HT-29 (cell line): ENCODE results near the gene UPB1. TPM values are rescaled to one million over a fixed set of nuclear protein-coding genes. Genes with fewer than 3 reads are reported as not detected.

Experiments used
- DNase-seq: peaks from one replicate; pipeline ENCODE4 v3.0.0-alpha.2; 2015; ENCODE audit warnings: low spot score
- total RNA-seq: library from RNA; depleted of rRNA; stranded (reverse); fragments of >200 nt; shearing (Covaris generic); gene quantifications from 2 replicates; pipeline ENCODE4 v1.2.3, GENCODE V29; 2014; rRNA removed

UPB1 gene
- total RNA-seq = not detected in 2 replicates

- DNase-seq = no peak
Measured at GRCh38 chr22:24494528-24495364, at the start of gene UPB1. Gene UPB1, plus strand, starts transcription at chr22:24495332. Its CDS starts 72 bp downstream, at chr22:24495404.

DNA sequence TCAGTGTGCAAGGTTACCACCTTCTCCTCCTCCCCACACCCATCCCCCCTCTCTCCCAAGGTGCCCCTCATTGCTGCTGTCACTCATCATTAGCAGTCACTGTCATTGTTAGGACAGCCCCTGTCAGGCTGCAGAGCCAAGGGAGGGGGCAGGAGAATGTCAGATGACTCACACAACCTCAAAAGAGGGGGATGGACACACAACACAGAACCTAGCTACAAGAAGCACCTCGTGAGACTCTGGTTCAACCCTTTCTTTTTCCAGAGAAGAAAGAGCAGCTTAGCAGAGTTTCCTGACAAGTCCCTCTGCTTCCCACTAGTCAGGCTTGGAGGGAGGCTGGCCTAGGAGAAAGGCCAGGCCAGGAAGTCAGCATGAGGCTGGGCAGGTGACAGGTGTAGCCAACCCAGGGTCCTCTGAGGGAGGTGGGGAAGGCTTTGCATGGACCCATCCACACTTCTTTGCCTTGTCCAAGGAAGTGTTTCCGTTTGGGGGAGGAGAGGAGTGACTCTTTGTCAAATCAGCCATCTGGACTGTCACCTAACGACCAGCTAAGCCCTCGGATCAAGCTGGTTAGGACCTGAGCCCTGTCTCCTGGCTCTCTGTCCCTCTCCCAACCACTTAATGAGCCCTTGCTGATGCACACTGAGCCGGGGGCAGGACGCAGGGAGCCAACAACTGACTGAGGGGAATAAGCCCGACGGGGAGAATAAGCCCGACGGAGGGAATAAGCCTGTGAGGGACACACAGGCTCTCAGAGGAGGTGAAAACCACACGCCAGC, 49.5 kb upstream of the UPB1 start:
- DNase-seq = no peak

DNA sequence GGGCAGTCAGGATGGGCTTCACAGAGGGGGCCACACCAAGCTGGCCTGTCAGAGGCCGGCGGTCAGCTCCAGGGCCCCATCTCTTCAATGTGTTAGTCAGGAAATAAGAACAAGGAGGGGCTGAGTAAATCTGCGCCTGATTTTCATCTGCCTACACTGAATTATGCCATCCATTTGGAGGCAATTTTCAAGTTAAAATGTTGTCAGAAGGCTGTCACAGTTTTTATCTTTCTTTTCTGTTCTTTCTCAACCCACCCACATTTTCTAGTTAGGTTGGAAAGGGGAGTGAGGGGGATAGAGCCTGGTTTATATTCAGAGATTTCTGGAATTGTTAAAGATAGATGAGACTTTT, 48.9 kb upstream of the UPB1 start:
- no peak for DNase-seq

DNA sequence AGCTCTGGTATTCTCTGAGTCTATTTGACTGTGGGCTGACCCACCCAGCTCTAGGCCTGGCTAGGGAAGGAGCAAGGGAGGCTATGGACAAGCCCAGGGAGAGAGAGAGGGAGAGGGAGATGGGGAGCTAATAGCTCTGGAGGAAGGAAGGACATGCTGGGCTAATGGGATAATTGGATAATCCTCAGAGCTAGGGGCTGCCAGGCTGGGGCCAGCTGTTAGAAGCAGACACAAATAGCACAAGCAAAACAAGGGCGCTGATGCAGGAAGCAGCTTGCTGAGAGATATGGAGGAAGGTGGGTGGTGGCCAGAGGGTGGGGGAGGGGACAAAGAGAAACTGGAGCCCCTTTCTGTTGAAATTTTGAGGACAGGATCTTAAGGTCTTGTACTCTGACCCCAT, 44.5 kb upstream of the UPB1 start:
- DNase-seq = no peak

DNA sequence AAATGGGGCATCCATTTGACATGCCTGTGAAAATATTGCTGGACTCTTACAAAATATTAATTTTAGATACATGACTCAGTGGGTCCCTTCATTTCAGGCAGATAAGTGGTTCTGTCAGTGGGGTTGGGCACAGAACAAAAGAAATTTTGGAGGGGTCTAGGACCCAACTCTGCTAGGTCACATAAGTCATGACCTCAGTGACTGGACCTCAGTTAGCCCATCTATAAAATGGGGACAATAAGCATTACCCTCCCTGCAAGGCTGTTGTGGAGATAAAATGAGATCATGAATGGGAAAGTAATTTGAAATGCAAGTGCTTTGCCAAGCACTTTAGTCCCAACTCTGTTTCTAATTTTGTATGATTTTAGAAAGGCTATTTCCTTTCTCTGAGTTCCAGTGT, 44.0 kb upstream of the UPB1 start:
- no peak for DNase-seq

- DNase-seq = no peak
Measured at GRCh38 chr22:24453853-24454252, 41.3 kb upstream of the UPB1 start.

GRCh38 chr22:24455039-24455438, 40.1 kb upstream of the UPB1 start:
- DNase-seq = no peak

DNA sequence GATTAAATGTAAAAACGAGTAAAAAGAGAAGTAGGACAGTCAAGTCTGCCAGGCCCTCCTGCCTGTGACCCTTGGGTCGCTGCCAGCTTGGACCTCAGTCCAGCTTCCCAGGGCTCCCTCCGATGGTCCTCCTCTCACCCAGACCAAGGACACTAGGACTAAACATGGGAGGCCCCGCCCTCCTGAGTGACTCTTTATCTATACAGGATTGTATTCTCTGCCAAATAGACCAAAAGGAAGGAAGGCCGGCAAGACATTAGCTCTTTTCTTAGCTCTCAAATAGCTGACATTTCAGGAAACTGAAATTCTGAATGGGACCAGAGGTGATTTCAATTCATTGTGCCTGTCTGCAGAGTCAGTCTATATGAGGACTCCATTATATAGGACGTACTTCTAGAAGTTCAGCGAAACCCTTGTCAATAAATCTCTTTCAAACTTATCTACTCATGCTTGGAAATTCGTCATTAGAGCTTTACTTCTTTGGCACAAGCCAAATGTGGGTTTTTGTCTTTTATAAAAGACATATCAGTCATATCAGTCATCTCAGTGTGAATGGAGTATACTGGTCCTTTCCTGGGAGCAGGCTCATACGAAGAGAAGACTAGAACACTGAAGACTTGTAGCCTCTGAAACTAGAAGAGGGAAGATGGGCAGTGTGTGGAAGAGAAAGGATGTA, 39.2 kb upstream of the UPB1 start:
- no peak for DNase-seq

DNA sequence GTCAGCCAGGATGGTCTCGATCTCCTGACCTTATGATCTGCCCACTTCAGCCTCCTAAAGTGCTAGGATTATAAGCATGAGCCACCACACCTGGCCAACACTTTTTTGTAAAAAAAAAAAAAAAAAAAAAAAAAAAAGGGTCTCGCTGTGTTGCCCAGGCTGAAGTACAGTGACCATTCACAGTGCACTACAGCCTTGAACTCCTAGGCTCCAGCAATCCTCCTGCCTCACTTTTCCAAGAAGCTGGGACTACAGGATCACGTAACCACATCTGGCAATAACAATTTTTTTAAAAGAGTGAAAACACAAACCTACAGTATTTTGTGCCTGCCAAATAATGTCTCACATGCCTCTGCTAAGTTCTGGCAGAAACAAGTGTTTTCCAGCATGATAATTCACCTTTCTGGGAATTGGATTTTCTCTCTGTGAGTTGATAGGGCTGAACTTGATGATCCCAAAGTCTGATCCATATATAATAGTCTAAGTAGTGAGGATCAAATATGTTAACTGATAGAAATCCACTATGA, 37.2 kb upstream of the UPB1 start:
- DNase-seq = no peak

DNA sequence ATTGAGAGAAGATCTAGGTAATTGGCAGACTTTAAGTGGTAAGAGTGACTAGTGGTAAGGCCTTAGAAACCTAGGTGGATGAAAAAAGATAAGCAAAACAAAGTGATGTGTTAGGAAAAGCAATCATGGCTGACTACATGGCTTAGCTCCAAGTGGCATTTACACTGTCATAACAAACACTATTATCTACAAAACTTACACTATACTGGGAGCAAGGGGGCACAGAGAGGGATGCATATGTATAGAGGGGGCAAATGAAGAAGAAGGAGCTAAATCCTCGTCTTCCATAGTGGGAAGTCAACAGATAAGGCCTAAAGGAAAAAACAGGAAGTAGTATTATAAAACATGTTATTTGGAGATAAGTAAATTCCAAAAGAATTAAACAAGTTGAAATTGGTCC, 35.2 kb upstream of the UPB1 start:
- no peak for DNase-seq

- DNase-seq = no peak
Measured at GRCh38 chr22:24460418-24461089, 34.6 kb upstream of the UPB1 start.

- no peak for DNase-seq
Measured at GRCh38 chr22:24463071-24463760, 31.9 kb upstream of the UPB1 start.

DNA sequence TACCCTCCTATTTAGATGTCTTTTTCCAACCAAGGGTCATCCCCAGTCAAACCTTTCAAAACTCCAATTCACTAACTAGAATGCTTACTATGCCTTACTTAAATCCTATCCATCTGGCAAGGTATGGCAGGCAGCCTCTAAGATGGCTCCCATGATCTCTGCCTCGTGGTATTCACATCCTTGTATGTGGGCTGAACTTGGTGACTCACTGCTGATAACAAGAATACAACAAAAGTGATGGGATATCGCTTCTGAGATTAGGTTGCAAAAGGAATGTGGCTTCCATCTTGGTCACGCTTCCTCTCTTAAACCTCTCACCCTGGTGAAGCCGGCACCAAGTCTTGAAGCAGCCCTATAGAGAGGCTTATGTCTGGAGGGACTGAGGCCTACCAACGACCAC, 29.6 kb upstream of the UPB1 start:
- no peak for DNase-seq

DNA sequence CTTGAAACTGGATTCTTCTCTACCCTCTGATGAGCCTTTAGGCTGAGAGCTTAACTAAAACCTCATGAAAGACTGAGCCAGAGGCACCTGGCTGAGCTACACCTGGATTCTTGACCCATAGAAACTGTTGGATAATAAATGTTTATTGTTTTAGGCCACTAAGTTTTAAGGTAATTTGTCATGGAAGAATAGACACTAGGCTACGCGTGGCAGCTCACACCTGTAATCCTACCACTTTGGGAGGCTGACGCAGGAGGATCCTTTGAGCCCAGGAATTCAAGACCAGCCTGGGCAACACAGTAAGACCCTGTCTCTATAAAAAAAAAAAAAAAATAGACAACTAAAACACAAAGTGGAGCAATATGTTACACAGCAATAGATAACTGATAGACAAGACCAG, 29.2 kb upstream of the UPB1 start:
- no peak for DNase-seq

- no peak for DNase-seq
Measured at GRCh38 chr22:24466716-24467328, 28.3 kb upstream of the UPB1 start.

GRCh38 chr22:24467340-24467739, 27.8 kb upstream of the UPB1 start:
- no peak for DNase-seq

GRCh38 chr22:24471570-24471969, 23.6 kb upstream of the UPB1 start:
- DNase-seq = no peak

DNA sequence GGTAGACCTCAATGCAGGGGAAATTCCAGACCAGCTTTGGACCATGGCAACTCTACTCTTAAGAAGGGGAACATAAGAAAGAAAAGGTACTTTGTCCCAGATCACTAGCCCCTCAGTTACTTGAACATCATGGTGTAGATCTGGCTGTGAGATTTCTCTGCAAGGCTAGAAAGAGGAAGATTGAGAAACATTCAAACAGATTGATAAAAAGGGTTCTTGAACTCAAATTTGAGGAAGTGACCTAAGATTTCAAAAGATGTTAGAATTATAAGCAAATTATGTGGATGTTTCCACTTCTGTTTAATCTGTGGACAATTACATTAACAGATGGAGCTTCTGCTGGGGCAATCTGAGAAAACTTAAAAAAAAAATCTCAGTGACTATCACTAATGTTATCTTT, 21.8 kb upstream of the UPB1 start:
- DNase-seq = no peak

DNA sequence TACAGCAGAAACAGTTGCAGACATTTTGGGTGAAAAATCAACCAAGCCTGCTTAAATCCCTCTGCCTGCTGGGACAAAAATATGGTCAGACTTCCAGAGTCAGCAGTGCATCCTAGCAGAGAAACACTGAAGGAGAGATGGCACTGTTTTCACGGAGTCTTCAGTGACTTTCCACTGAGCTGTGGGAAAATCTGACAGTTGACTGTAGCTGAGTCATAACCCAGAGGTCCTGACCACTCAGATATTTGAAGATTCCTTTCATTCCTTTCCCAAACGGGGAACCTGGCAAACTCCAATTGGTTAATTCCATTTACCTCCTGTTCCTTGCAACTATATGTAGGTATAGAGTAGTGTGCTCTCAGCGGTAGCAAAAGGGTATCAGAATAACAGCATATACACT, 20.9 kb upstream of the UPB1 start:
- DNase-seq = no peak

DNA sequence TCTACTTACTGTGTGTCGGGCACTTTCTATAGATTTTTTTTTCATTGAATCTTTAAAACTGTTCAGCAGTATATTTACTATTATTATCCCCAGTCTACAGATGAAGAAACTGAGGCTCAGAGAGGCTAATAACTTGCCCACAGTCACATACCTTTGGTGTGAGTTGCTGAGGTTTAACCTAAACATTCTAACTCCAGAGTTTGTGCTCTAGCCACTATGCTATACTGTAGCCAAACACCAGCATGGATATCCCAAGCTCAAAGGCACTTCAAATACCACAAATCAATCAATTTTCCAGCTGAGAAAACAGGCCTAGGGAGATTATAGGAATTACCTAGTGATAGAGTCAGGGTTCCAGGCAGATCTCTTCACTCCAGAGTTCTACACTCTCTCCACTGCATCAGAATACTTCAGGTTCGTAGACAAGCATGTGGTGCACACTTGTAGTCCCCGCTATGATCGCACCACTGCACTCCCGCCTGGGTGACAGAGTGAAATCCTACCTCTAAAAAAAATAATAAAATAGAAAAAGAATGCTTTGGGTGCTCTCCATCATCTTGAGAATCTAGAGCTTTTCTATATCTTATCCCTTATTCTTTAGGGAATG, 20.4 kb upstream of the UPB1 start:
- no peak for DNase-seq
